MCF 10A (cell line): ENCODE measurements around the gene TPK1. TPM values are rescaled to one million over a fixed set of nuclear protein-coding genes. Genes with fewer than 3 reads are reported as not detected.

Source experiments
- BruUV-seq: library from RNA; stranded (reverse); fragments of 400-500 nt; replicated peaks from 2 replicates; lab custom pipeline; 2021; lab: Mats Ljungman, UMichigan
- CTCF ChIA-PET: fragments of 300-600 bp; sonication (Branson Sonifier 250); formaldehyde crosslinking; extraction: SDS; loops from one replicate; lab custom pipeline; 2021; ENCODE audit warnings: antibody characterized with exemption, inconsistent platforms; lab: Yijun Ruan, JAX
- POLR2A ChIA-PET: fragments of 300-600, 350-650 bp; sonication (Branson Sonifier 250); formaldehyde crosslinking; extraction: SDS; loops from one replicate; lab custom pipeline; 2020; ENCODE audit warnings: antibody characterized with exemption, inconsistent platforms; lab: Yijun Ruan, JAX
- DNase-seq: peaks from one replicate; pipeline ENCODE4 v3.0.0-alpha.2; 2018; ENCODE audit not compliant: unreplicated experiment
- H3K27ac Mint-ChIP-seq: one replicate; pipeline ENCODE4 v1.8.0; 2022; ENCODE audit warnings: mild to moderate bottlenecking, low read depth, mixed read lengths; ENCODE audit not compliant: unreplicated experiment
- H3K27me3 Mint-ChIP-seq: one replicate; pipeline ENCODE4 v1.8.0; 2022; ENCODE audit warnings: mixed read lengths; ENCODE audit not compliant: insufficient read depth, unreplicated experiment
- H3K36me3 Mint-ChIP-seq: one replicate; pipeline ENCODE4 v1.8.0; 2022; ENCODE audit warnings: mild to moderate bottlenecking, moderate library complexity, mixed read lengths; ENCODE audit not compliant: insufficient read depth, unreplicated experiment
- H3K4me1 Mint-ChIP-seq: one replicate; pipeline ENCODE4 v1.8.0; 2022; ENCODE audit warnings: mixed read lengths; ENCODE audit not compliant: insufficient read depth, unreplicated experiment
- H3K4me3 Mint-ChIP-seq: one replicate; pipeline ENCODE4 v1.8.0; 2022; ENCODE audit warnings: mild to moderate bottlenecking, moderate library complexity, mixed read lengths; ENCODE audit not compliant: unreplicated experiment
- H3K9me3 Mint-ChIP-seq: one replicate; pipeline ENCODE4 v1.8.0; 2022; ENCODE audit warnings: mixed read lengths; ENCODE audit not compliant: unreplicated experiment
- CTCF ChIP-seq: fragments of 200-600 bp; IDR thresholded peaks from one replicate; pipeline ENCODE4 v1.8.0; 2022; ENCODE audit warnings: antibody characterized with exemption, mild to moderate bottlenecking; ENCODE audit not compliant: unreplicated experiment
- intact Hi-C: fragments of 100-400 bp; cut with micrococcal nuclease; formaldehyde crosslinking; loops from 2 replicates; pipeline ENCODE4 v1.14.1; 2022
- total RNA-seq: library from RNA; stranded (reverse); gene quantifications from 2 replicates; pipeline ENCODE4 v1.2.3, GENCODE V29; 2022

The TPK1 gene
- total RNA-seq, 1 experiment from 2014 or later: 8.8 TPM

- ChIA-PET CTCF (no interaction called here), POLR2A (no interaction called here)
- no peak for DNase-seq
- intact Hi-C loops: no loop called here
- Mint-ChIP-seq H3K9me3 (no peaks in the 10 kb centered on the region), H3K27ac (no peak overlapping the region), H3K4me1 (peaks cover 6% of the 10 kb centered on the region), H3K27me3 (no peaks in the 10 kb centered on the region), H3K36me3 (no peaks in the 10 kb centered on the region), H3K4me3 (no peak overlapping the region)
- no peak for TF ChIP-seq CTCF
- BruUV-seq: no TSS peak
These were observed 289.1 kb downstream of the TPK1 start for GRCh38 chr7:144546782-144547181.

DNA sequence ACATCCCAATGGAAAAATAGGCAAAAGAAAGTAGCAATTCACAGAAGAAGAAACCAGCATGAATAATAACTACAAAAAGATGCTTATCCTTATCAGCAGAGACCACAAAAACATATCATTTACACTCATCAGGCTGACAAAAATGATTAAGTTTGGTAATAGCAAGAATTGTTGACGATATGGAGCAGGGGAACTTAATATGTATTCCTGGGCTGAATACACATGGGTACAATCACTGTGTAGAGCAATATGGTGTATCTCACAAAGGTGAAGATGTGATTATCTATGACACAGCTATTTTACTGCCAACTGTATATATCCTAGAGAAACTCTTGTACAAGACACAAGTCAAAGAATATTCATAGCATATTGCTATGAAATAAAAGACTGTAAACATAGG lies 290.5 kb downstream of the TPK1 start:
- DNase-seq: no peak
- no peak for TF ChIP-seq CTCF
- Mint-ChIP-seq H3K27ac (peak overlapping the region; percentile 87), H3K27me3 (no peaks in the 10 kb centered on the region), H3K4me3 (no peak overlapping the region), H3K4me1 (peaks cover 6% of the 10 kb centered on the region), H3K36me3 (no peaks in the 10 kb centered on the region), H3K9me3 (no peaks in the 10 kb centered on the region)
- POLR2A ChIA-PET: interaction anchor here (1.1 kb wide), 1 partner anchor 21 kb away, joined by 4 read pairs; no protein-coding TSS in a partner anchor
- intact Hi-C loops: no loop called here
- CTCF ChIA-PET: interaction anchor here (0.5 to 1.0 kb wide), 2 partner anchors 125 to 563 kb away, joined by 3 read pairs; no protein-coding TSS in a partner anchor
- no TSS peak for BruUV-seq

DNA sequence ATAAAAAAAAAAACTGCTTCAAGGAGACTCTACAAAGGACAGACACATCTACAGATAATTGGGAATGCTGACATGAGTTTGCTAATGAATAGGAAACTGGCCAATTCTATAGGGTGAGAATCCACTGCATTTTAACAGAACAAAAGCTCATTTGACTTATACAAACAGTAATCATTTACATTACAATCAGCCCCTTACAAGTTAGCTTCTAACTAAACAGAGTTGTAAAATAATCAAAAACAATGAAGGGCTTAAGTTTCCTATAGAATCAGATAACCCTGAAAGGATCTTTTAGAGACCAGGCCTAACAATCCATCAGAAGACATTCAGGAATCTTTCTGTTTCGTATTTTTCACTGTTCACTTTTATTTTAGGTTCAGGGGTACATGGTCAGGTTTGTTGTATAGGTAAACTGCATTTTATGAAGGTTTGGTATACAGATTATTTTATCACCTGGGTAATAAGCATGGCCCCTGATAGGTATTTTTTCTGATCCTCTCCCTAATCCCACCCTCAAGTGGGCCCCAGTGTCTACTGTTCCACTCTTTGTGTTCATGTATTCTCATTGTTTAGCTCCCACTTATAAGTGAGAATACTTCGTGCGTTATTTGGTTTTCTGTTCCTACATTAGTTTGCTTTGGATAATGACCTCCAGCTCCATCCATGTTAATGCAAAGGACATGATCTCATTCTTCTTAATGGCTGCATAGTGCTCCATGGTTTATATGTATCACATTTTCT lies 301.0 kb downstream of the TPK1 start:
- Mint-ChIP-seq H3K27ac (no peak overlapping the region), H3K36me3 (no peaks in the 10 kb centered on the region), H3K4me1 (no peaks in the 10 kb centered on the region), H3K9me3 (no peaks in the 10 kb centered on the region), H3K4me3 (no peak overlapping the region), H3K27me3 (no peaks in the 10 kb centered on the region)
- DNase-seq: no peak
- BruUV-seq: no TSS peak
- no peak for TF ChIP-seq CTCF
- intact Hi-C loops: no loop called here
- ChIA-PET CTCF (interaction anchor here (0.5 to 0.6 kb wide), 3 partner anchors 57 to 1109 kb away, joined by 3 to 4 read pairs (median 3); no protein-coding TSS in a partner anchor), POLR2A (no interaction called here)

- CTCF ChIA-PET: interaction anchor here (0.6 kb wide), 1 partner anchor 57 kb away, joined by 3 read pairs; no protein-coding TSS in a partner anchor
These were observed 301.7 kb downstream of the TPK1 start for GRCh38 chr7:144534196-144534595.

More at GRCh38 chr7:144534196-144534595, 301.7 kb downstream of the TPK1 start:
- TF ChIP-seq CTCF: no peak
- intact Hi-C loops: no loop called here
- Mint-ChIP-seq H3K9me3 (no peaks in the 10 kb centered on the region), H3K27ac (no peak overlapping the region), H3K36me3 (no peaks in the 10 kb centered on the region), H3K4me3 (no peak overlapping the region), H3K4me1 (no peaks in the 10 kb centered on the region), H3K27me3 (no peaks in the 10 kb centered on the region)
- no TSS peak for BruUV-seq
- peak; percentile 25 for DNase-seq
- POLR2A ChIA-PET: no interaction called here
